GM10248 (cell line): ENCODE results near the gene TMEM176B.

Experiments
- CTCF ChIA-PET: fragments of 300-600 bp; sonication (Branson Sonifier 250); formaldehyde crosslinking; extraction: SDS; loops from one replicate; lab custom pipeline; 2021; ENCODE audit warnings: antibody characterized with exemption; lab: Yijun Ruan, JAX
- POLR2A ChIA-PET: fragments of 350-650 bp; sonication (Branson Sonifier 250); formaldehyde crosslinking; extraction: SDS; loops from one replicate; lab custom pipeline; 2020; ENCODE audit warnings: antibody characterized with exemption; lab: Yijun Ruan, JAX
- DNase-seq: peaks from one replicate; pipeline ENCODE4 v3.0.0; 2012; ENCODE audit errors: extremely low spot score
- CTCF ChIP-seq: IDR thresholded peaks from 2 replicates; pipeline ENCODE4 v1.5.1; 2012; ENCODE audit warnings: mild to moderate bottlenecking, low read depth; ENCODE audit errors: extremely low read depth, missing control alignments, control extremely low read depth

TMEM176B gene

GRCh38 chr7:150824379-150825177, 24.4 kb upstream of the TMEM176B start:
- CTCF ChIA-PET: interaction anchor here (0.7 to 1.5 kb wide), 4 partner anchors 12 to 50 kb away, joined by 3 to 5 read pairs (median 4); no protein-coding TSS in a partner anchor
- TF ChIP-seq CTCF: no peak

GRCh38 chr7:150823484-150824126, 23.4 kb upstream of the TMEM176B start:
- POLR2A ChIA-PET: no interaction called here
- no peak for TF ChIP-seq CTCF
- CTCF ChIA-PET: interaction anchor here (0.7 to 1.5 kb wide), 3 partner anchors 13 to 51 kb away, joined by 3 to 5 read pairs (median 3); no protein-coding TSS in a partner anchor
- DNase-seq: no peak

More at GRCh38 chr7:150824379-150825177, 24.4 kb upstream of the TMEM176B start:
- POLR2A ChIA-PET: no interaction called here
- DNase-seq: no peak

GRCh38 chr7:150823043-150823442, 22.9 kb upstream of the TMEM176B start:
- ChIA-PET CTCF (interaction anchor here (1.5 kb wide), 1 partner anchor 52 kb away, joined by 3 read pairs; no protein-coding TSS in a partner anchor), POLR2A (no interaction called here)
- no peak for TF ChIP-seq CTCF

GRCh38 chr7:150820578-150821198, 20.5 kb upstream of the TMEM176B start:
- TF ChIP-seq CTCF: no peak
- POLR2A ChIA-PET: no interaction called here
- DNase-seq: no peak
- CTCF ChIA-PET: no interaction called here

More at GRCh38 chr7:150823043-150823442, 22.9 kb upstream of the TMEM176B start:
- no peak for DNase-seq

- CTCF ChIA-PET: no interaction called here
- POLR2A ChIA-PET: no interaction called here
- TF ChIP-seq CTCF: no peak
- DNase-seq: no peak
These were observed 20.0 kb upstream of the TMEM176B start for GRCh38 chr7:150820148-150820547.

- CTCF ChIA-PET: interaction anchor here (0.8 to 1.2 kb wide), 2 partner anchors 14 to 40 kb away, joined by 3 read pairs; no protein-coding TSS in a partner anchor
- POLR2A ChIA-PET: no interaction called here
- no peak for TF ChIP-seq CTCF
- DNase-seq: no peak
These were observed 18.8 kb upstream of the TMEM176B start for GRCh38 chr7:150818971-150819370.
